Skeletal muscle cell (primary cell): ENCODE measurements around the gene SPDYE17.
"Not testable (repeated sequence)": the region's sequence is repeated elsewhere in the genome, so short reads cannot be mapped to it uniquely, and the experiment has no call there.

Experiments used
- DNase-seq: peaks from one replicate; pipeline ENCODE4 v3.0.0-alpha.2; 2010; ENCODE audit warnings: low read depth
- H3K4me3 ChIP-seq: 2 replicates; pipeline ENCODE4 v1.5.1; 2011; ENCODE audit warnings: low read depth, mild to moderate bottlenecking, control low read depth, low read length, moderate library complexity

The SPDYE17 gene

DNA sequence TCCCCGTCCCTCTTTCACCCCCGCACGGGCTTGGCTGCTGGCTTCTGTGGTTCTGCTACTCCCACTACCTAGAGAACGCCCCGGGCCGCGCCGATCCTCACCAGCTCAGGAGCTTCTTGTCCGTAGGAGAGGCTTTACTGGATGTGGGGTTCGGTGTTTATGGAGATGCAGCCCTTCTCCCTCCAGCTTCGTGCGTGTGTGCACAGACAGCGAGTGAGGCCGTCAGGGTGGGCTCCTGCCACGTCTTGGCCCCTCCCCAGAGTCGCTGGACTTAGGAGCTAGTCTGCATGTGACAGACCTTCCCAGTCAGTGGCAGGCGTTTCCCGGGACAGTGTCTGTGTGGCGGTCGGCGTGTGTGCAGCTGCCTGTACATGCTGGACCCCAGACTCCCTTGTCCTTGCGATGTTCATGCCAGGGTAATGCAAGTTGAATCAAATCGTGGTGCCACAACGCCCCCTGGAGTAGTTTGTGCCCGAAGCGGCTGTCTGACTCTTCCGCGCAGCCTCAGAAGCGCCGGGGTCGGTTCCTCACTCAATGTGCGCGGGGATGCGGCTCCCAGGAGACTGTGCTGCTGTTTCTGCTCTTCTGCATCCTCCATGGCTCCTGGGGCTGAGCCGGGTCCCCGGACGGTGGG, 32.6 kb downstream of the SPDYE17 start:
- not testable (repeated sequence) for DNase-seq, H3K4me3 ChIP-seq

DNA sequence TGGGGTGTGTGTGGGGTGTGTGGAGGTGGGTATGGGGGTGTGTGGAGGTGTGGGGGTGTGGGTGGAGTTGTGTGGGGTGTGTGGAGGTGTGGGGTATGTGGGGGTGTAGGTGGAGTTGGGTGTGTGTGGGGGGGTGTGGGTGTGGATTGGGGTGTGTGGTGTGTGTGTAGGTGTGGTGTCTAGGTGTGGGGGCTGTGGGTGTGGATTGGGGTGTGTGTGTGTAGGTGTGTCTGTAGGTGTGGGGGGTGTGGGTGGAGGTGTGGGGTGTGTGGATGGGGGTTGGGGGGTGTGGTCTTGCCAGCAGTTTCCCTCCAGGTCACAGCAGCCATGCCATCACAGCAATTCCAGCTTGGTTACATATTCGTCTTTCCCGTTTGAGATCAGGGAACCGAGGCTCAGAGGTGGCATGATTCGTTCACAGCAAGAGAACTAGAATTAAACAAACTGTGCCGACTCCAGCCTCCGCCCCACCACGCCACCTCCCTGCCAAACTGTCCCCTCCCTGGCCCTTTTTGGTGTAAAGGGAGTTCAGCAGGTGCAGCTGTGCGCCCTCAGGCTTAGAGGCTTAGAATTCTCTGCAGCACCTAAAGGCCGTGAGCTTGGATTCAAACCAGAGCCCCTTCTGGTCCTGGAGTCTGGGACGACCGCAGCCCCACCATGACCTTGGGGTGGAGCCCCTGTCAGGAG, 33.3 kb downstream of the SPDYE17 start:
- not testable (repeated sequence) for DNase-seq, H3K4me3 ChIP-seq

- no peak for DNase-seq
- H3K4me3 ChIP-seq = no peak overlapping the region
Measured at GRCh38 chr7:76998285-76998589, 33.9 kb downstream of the SPDYE17 start.

DNA sequence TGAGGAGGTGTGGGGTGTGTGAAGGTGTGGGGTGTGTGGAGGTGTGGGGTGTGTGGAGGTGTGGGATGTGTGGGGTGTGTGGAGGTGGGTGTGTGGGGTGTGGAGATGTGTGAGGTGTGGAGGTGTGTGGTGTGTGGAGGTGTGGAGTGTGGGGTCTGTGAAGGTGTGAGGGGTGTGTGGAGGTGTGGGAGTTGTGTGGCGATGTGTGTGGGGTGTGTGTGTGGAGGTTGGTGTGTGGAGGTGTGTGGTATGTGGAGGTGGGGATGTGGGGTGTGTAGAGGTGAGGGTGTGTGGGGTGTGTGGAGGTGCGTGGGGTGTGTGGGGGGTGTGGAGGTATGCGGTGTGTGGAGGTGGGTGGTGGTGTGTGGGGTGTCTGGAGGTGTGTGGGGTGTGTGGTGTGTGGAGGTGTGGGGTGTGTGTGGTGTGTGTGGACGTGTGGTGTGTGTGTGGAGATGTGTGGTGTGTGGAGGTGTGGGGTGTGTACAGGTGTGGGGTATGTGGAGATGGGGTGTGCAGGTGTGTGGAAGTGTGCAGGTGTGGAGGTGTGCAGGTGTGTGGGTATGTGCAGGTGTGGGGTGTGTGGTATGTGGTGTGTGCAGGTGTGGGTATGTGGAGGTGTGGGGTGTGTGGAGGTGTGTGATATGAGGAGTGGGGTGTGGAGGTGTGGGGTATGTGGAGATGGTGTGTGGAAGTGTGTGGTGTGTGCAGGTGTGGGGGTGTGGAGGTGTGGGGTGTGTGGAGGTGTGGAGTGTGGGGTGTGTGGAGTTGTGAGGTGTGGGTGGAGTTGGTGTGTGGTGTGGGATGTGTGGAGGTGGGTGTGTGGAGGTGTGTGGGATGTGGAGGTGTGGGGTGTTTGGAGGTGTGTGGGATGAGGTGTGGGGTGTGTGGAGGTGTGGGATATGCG, 34.5 kb downstream of the SPDYE17 start:
- DNase-seq = no peak
- no peak overlapping the region for H3K4me3 ChIP-seq

- DNase-seq = not testable (repeated sequence)
Measured at GRCh38 chr7:76996932-76997331, 35.2 kb downstream of the SPDYE17 start.

GRCh38 chr7:76994286-76994685, 37.9 kb downstream of the SPDYE17 start:
- not testable (repeated sequence) for H3K4me3 ChIP-seq, DNase-seq

More at GRCh38 chr7:76996932-76997331, 35.2 kb downstream of the SPDYE17 start:
- H3K4me3 ChIP-seq = not testable (repeated sequence)

DNA sequence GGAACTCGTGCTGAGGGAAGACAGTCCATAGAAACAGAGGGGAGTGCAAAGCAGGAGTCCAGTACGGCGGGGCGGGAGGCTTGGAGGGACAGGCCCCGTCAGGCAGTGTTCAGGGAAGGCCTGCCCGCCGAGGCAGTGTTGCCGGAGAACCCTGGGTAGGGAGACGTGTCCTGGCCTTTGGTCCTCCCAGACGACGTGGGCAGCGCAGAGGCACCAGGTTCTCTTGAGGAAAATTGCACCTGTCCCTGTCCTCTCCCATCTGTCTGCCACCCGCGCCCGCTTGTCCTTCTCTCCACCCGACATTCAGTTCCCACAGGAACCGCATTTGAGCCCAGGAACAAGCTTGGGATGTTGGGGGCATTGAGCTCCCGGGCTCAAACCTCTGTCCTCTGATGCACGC, 38.3 kb downstream of the SPDYE17 start:
- not testable (repeated sequence) for DNase-seq

GRCh38 chr7:76992871-76993270, 39.3 kb downstream of the SPDYE17 start:
- DNase-seq, H3K4me3 ChIP-seq: not testable (repeated sequence)

More for the DNA sequence above, 38.3 kb downstream of the SPDYE17 start:
- not testable (repeated sequence) for H3K4me3 ChIP-seq

DNA sequence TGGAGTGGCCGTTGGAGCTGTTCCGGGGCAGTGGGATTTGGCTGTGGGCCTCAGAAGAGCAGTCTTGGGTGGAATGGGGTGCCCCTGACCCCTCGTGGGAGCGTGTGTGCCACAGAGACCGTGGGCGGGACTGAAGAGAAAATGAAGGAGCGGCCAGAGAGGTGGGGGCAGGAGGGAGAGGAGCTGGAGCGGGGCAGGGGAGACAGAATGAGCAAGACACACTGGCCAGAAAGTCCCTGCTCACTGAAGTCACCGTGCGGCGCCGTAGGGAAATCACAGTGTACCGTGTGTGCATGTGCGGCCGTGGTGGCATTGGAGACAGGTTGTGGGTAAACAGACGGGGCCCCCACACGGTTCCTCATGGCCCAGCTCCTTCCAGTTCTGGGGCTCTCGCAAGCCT, 40.0 kb downstream of the SPDYE17 start:
- DNase-seq, H3K4me3 ChIP-seq: not testable (repeated sequence)

DNA sequence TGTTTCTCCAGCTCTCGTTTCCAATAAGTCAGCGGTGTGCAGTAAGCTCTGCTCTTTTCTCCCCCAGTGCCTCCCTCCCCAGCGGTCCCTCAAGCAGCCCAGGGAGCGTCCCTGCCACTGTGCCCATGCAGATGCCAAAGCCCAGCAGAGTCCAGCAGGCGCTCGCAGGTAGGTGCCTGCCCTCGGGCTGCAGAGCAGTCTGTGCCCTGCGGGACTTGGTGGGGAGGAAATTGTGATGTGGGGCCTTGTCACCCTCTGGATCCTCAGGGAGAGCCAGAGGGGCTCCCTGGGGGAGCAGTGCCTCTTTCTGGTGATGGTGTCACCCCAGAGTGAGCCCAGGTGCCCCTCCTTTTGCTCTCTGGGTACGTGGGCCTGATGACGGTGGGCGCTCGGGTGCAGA, 42.0 kb downstream of the SPDYE17 start:
- H3K4me3 ChIP-seq, DNase-seq: not testable (repeated sequence)

DNA sequence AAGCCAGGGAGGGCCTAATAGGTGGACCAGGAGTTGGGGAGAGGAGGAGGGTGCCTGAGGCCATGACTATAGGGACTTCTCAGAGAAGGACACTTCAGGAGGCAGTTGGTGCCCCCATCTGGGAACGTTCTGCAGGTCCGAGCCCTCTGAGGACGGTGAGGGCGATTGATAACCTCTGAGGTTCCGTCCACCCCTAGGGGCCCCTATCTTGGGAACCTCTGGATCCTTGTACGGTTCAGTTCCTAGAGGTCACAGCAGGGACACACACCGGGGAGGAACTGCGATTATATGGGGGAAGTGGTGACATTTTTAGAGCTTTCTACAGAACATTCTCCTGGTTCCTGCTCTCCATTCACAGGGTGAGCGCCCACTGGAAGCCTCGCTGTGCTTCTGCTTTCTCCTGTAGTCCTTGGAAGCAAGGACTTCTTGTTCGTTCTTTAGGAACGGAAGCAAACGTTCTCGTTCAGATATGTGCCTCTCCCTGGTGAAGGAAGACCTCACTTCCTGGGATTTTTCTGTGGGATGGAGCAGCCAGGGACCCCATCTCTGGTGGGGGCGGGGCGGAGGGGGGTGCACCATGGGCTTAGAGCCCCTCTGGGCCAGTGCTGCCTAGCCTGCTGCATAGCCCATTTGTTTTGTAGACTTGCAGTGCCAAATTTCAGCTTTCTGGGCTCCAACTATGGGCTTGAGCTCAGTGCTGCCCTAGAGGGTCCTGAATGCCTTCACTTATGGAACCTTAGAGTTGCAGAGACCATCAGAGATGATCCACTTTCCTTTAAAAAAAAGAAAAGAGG, 46.0 kb downstream of the SPDYE17 start:
- DNase-seq, H3K4me3 ChIP-seq: not testable (repeated sequence)

GRCh38 chr7:76984784-76985136, 47.4 kb downstream of the SPDYE17 start:
- DNase-seq, H3K4me3 ChIP-seq: not testable (repeated sequence)

DNA sequence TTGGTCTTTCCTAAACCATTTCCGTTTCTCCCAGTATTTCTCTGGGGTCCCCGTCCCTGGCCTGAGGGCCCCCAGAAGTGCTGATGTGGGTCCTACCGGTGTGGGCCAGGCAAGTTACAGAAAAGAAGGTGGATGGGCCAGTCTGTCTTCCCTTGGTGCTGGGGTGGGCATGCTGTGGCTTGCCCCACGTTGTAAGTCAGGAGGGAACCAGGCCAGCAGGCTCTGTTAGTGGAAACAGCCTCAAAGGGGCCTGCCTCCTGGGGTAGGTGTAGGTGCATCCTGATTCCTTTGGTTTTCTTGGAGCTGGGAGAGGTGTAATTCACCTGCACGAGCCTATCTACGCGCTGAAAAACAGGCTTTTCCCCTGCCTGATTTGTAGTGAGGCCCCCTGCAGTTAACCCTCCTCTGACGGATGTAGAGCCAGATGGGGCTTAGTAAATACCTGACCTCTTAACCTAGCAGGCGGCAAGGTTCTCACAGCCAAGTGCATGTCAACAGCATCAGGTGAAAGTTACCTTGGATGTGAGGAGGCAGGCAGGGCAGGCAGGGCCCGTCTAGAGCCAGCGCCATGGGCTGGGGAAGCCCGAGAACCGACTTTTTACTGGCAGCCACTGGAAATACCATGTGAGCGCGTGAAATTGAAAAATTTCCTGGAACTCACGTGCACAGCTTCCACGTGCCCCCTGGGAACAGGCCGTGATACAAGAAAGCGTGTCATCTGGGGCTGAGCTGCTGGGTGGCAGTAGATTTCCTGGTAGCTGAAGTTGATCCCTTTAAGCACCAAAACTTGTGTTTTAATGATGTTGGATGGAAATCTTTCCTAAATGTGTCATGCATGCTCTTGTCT, 48.0 kb downstream of the SPDYE17 start:
- not testable (repeated sequence) for H3K4me3 ChIP-seq, DNase-seq

- not testable (repeated sequence) for DNase-seq, H3K4me3 ChIP-seq
Measured at GRCh38 chr7:76983333-76983732, 48.8 kb downstream of the SPDYE17 start.

GRCh38 chr7:76982501-76982900, 49.7 kb downstream of the SPDYE17 start:
- not testable (repeated sequence) for DNase-seq, H3K4me3 ChIP-seq

- not testable (repeated sequence) for DNase-seq, H3K4me3 ChIP-seq
Measured at GRCh38 chr7:76981187-76981970, 50.8 kb downstream of the SPDYE17 start.

DNA sequence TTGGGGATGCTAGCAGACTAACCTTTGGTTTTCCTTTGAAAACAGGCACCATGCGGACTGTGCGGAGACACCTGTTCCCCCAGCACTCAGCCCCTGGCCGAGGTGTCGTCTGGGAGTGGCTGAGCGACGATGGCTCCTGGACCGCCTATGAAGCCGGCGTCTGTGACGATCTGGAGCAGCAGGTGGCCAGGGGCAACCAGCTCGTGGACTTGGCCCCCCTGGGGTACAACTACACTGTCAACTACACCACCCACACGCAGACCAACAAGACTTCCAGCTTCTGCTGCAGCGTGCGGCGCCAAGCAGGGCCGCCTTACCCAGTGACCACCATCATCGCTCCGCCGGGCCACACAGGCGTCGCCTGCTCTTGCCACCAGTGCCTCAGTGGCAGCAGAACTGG, 51.6 kb downstream of the SPDYE17 start:
- DNase-seq, H3K4me3 ChIP-seq: not testable (repeated sequence)
